IgD-negative memory B cell (primary cell): ENCODE measurements around the gene USP12. TPM values are rescaled to one million over a fixed set of nuclear protein-coding genes. Genes with fewer than 3 reads are reported as not detected.

Source experiments
- H3K27ac Mint-ChIP-seq, 3 donors: one replicate each; pipeline ENCODE4 v1.8.0; 2020 to 2022; ENCODE audit warnings: mild to moderate bottlenecking in 3 of 3, mixed read lengths in 3 of 3, moderate library complexity in 1 of 3
- H3K27me3 Mint-ChIP-seq: one replicate; pipeline ENCODE4 v1.8.0; 2021; ENCODE audit warnings: mixed read lengths
- H3K36me3 Mint-ChIP-seq: one replicate; pipeline ENCODE4 v1.8.0; 2020; ENCODE audit warnings: mild to moderate bottlenecking, mixed read lengths
- H3K4me1 Mint-ChIP-seq, 3 donors: one replicate each; pipeline ENCODE4 v1.8.0; 2020 to 2022; ENCODE audit warnings: mixed read lengths in 3 of 3, mild to moderate bottlenecking in 1 of 3
- H3K4me3 Mint-ChIP-seq, 4 donors: one replicate each; pipeline ENCODE4 v1.8.0; 2020 to 2022; ENCODE audit warnings: mild to moderate bottlenecking in 4 of 4, mixed read lengths in 4 of 4, moderate library complexity in 3 of 4
- H3K9me3 Mint-ChIP-seq, 3 donors: one replicate each; pipeline ENCODE4 v1.8.0; 2020 to 2021; ENCODE audit warnings: mixed read lengths in 3 of 3, mild to moderate bottlenecking in 1 of 3
- polyA plus RNA-seq: library from polyadenylated mRNA; unstranded; fragments of 300-500 nt; fragmentation: Illumina TruSeq; gene quantifications from one replicate; pipeline ENCODE4 v1.2.3, GENCODE V29; 2021

Gene USP12
- polyA plus RNA-seq, 1 donor from 2014 or later = 18.8 TPM

DNA sequence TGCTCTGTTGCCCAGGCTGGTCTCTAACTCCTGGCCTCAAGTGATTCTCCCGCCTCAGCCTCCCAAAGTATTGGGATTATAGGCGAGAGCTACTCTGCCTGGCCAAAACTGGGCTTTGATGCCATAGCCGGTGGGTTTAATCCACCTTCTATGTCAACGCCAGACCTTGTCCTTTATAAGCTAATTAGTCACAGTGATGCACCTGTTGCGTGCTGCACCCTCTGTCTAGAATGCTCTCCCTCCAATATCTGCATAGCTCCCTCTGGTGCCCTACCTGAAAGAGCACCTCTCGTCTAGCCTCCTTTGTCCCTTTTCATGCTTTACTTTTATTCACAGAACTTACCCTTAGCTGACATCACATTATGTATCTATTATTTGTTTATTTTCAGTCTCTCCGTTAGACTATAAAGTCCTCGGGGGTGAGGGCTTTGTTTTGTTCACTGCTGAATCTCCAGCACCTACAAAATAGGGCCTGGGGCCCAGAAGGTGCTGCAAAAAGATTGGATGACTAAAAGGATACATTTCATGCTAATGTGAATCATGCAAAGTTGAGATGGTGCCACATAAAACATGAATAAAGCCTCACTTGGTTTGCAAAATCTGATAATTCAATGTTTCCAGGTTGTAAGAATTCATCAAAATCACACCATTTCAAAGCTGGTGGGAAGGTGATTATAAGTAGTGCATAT, 148.1 kb downstream of the USP12 start:
- Mint-ChIP-seq H3K27ac (no peak overlapping the region), H3K27me3 (peaks cover 4% of the 10 kb centered on the region), H3K36me3 (peaks cover 2% of the 10 kb centered on the region), H3K4me1 (peaks cover 18 to 26% (median 26%) of the 10 kb centered on the region in 3 donors), H3K9me3 (no peaks in the 10 kb centered on the region), H3K4me3 (no peak overlapping the region)

GRCh38 chr13:27022571-27023311, 148.9 kb downstream of the USP12 start:
- Mint-ChIP-seq H3K36me3 (peaks cover 2% of the 10 kb centered on the region), H3K27me3 (peaks cover 5% of the 10 kb centered on the region), H3K9me3 (no peaks in the 10 kb centered on the region), H3K27ac (no peak overlapping the region), H3K4me1 (peaks cover 20 to 26% (median 25%) of the 10 kb centered on the region in 3 donors), H3K4me3 (no peak overlapping the region)

- Mint-ChIP-seq H3K9me3 (no peaks in the 10 kb centered on the region), H3K27ac (no peak overlapping the region), H3K27me3 (peaks cover 3% of the 10 kb centered on the region), H3K36me3 (peaks cover 2% of the 10 kb centered on the region), H3K4me1 (peaks cover 12 to 14% (median 14%) of the 10 kb centered on the region in 3 donors), H3K4me3 (no peak overlapping the region)
Measured at GRCh38 chr13:27020415-27020814, 151.2 kb downstream of the USP12 start.

GRCh38 chr13:27018882-27019281, 152.7 kb downstream of the USP12 start:
- no peak overlapping the region for H3K27ac Mint-ChIP-seq
- no peaks in the 10 kb centered on the region for H3K9me3 Mint-ChIP-seq
- H3K4me1 Mint-ChIP-seq = peaks cover 0 to 10% (median 5%) of the 10 kb centered on the region in 3 donors
- H3K4me3 Mint-ChIP-seq = no peak overlapping the region
- H3K36me3 Mint-ChIP-seq = peaks cover 2% of the 10 kb centered on the region
- H3K27me3 Mint-ChIP-seq = peaks cover 2% of the 10 kb centered on the region

GRCh38 chr13:27018344-27018861, 153.2 kb downstream of the USP12 start:
- no peak overlapping the region for H3K27ac Mint-ChIP-seq
- peaks cover 0 to 10% (median 5%) of the 10 kb centered on the region in 3 donors for H3K4me1 Mint-ChIP-seq
- H3K4me3 Mint-ChIP-seq = no peak overlapping the region
- no peaks in the 10 kb centered on the region for H3K9me3 Mint-ChIP-seq
- peaks cover 2% of the 10 kb centered on the region for H3K36me3 Mint-ChIP-seq
- peaks cover 2% of the 10 kb centered on the region for H3K27me3 Mint-ChIP-seq

DNA sequence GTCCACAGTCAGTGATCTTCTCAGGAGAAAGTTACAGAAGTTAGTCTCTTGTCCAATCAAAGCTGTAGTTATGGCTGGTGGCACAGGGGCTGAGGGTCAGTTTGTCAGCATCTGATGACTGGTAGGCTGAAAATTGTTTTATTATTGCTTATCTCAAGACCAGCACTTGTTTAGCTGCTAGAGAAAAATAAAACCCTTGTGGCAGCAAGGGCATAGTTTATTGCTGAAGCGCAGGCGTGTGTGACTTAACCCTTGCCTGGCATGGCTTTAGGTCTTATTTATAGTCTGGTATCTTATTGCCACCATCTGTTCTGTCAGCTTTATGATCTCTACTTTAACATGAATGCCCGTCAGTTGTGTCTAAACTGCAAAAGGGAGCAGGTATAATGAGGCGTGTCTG, 154.7 kb downstream of the USP12 start:
- H3K4me1 Mint-ChIP-seq = peaks cover 0 to 10% (median 5%) of the 10 kb centered on the region in 3 donors
- H3K9me3 Mint-ChIP-seq = no peaks in the 10 kb centered on the region
- H3K27ac Mint-ChIP-seq = no peak overlapping the region
- H3K36me3 Mint-ChIP-seq = peaks cover 2% of the 10 kb centered on the region
- H3K27me3 Mint-ChIP-seq = peaks cover 2% of the 10 kb centered on the region
- no peak overlapping the region for H3K4me3 Mint-ChIP-seq

Other genes with a start within 250 kb of the USP12 start
- gene RPL21, start 79.7 kb upstream of the USP12 start, polyA plus RNA-seq = 7,235 TPM
- 3.6 TPM for gene RASL11A, start 99.0 kb upstream of the USP12 start, polyA plus RNA-seq